M059J (cell line): Measurements from ENCODE around the gene TUBA8. TPM values are rescaled to one million over a fixed set of nuclear protein-coding genes. Genes with fewer than 3 reads are reported as not detected.
"Not testable (repeated sequence)": the region's sequence is repeated elsewhere in the genome, so short reads cannot be mapped to it uniquely, and the experiment has no call there.

Source experiments
- DNase-seq: peaks from one replicate; pipeline ENCODE4 v3.0.0-alpha.2; 2012; ENCODE audit warnings: low read depth
- total RNA-seq: library from RNA; depleted of rRNA; stranded (reverse); fragments of >200 nt; shearing (Covaris generic); gene quantifications from 2 replicates; pipeline ENCODE4 v1.2.3, GENCODE V29; 2014

The TUBA8 gene
- total RNA-seq, 1 experiment from 2014 or later = 1.3 TPM

- not testable (repeated sequence) for DNase-seq
Measured at GRCh38 chr22:18105981-18106380, 4.6 kb upstream of the TUBA8 start.

GRCh38 chr22:18106550-18107341 lies 3.9 kb upstream of the TUBA8 start:
- DNase-seq = not testable (repeated sequence)

GRCh38 chr22:18108187-18108586 lies 2.4 kb upstream of the TUBA8 start:
- DNase-seq = no peak

GRCh38 chr22:18109410-18110193 lies 1.0 kb upstream of the TUBA8 start:
- DNase-seq = no peak

DNA sequence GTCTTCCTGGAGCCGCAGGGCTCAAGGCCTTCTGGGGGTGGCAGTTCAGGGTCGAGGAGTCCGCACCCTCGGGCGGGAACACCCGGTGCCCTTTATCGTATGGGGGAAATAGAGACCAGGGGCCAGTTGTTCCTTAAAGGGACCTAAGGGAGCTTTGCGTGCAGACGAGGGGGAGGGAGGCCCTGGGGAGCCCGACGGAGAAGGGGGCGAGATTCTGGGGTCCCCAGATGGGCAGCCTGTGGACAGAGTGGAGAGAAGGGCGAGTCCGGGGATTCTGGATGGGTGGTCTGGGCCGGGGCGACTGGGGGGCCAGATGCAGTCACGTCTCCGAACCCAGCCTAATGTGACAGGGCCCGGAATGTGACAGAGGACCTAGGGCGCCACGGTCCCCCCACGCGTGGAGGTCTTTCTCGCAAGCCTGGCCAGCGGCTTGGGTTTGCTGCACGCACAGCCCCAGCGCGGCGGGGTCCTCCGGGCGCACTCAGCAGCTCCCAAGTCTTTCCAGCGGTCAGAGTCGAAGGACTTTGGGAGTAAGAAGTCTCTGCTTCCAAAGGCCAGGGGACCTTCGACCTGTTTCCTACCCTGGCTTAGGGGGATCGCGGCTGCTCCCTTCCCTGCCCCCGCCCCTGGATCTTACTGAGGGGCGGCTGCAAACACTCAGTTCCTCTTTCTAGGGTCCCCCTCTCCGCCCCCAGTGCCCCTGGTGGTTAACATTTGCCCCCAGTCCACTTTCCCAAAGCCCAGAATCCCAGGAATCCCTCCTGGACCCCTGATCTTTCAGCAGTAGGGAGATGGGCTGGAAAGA lies 547 bp downstream of the TUBA8 start:
- no peak for DNase-seq

GRCh38 chr22:18111759-18112330 lies 1.2 kb downstream of the TUBA8 start:
- DNase-seq = no peak

DNA sequence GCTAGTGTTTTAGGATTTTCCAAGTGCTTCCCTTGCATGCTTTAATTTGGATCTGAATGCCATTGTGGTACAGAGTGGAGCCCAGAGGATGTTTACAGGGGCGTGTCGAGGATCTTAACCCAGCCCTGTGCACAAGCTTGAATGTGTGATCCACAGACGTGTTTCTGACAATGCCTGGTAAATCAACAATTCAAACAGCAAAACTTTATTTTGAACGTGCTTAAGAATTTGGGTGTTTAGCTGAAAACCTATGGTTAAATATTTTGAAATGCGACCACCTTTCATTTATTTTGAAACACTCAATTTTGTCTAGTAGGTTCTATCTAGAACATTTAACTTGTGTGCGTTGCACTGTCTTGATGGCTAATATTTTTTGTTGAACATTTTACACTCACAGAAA lies 1.8 kb downstream of the TUBA8 start:
- DNase-seq = no peak

- DNase-seq = no peak
Measured at GRCh38 chr22:18113680-18114394, 3.2 kb downstream of the TUBA8 start.

DNA sequence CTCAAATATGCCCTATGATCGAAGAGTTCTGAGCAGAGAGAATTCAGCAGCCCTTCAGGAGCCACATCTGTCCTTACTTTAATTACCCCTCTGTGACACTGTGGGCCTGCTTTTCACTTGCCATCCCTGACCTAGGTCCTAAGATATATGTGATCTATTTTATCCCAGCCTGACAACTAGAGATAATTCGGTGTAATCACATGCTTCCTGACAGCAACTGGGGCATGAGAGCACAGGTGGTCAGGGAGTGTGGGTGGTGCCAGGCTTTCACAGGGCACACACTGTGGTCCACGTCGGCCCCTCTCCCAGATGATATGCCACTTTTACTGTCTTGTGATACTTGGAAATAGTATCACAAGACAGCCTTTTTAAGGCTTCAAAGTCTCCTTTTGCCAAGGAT lies 3.9 kb downstream of the TUBA8 start:
- DNase-seq = no peak

- no peak for DNase-seq
Measured at GRCh38 chr22:18114976-18115652, 4.5 kb downstream of the TUBA8 start.

GRCh38 chr22:18115906-18116371 lies 5.3 kb downstream of the TUBA8 start:
- no peak for DNase-seq

- no peak for DNase-seq
Measured at GRCh38 chr22:18116634-18117033, 6.0 kb downstream of the TUBA8 start.

DNA sequence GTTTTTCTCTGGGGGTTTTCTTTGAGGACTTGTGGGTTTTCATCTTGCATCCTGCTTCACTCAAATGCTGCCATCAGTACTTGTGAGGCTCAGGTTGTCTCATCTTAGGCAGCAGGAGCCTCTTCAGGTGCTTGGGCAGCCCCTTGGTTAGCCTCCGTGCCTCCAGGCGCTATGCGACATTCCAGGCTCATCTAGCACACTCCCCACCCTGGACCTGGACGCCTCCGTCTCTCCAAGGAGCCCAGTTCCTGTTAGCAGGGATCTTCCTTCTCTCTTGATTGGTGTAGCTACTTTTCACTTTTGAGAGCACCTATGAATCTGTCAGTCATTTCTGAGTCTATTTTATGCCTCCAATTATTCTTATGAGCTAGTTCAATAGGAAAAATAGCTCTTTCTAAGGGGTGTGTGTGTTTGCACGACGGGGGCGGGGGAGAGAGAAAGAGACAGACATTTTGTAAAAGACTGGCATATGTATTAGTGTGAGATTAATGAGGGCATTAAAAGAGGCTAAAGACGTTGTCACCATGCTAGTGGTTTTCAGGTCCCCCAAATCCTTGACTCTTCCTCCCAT lies 7.8 kb downstream of the TUBA8 start:
- DNase-seq = no peak

DNA sequence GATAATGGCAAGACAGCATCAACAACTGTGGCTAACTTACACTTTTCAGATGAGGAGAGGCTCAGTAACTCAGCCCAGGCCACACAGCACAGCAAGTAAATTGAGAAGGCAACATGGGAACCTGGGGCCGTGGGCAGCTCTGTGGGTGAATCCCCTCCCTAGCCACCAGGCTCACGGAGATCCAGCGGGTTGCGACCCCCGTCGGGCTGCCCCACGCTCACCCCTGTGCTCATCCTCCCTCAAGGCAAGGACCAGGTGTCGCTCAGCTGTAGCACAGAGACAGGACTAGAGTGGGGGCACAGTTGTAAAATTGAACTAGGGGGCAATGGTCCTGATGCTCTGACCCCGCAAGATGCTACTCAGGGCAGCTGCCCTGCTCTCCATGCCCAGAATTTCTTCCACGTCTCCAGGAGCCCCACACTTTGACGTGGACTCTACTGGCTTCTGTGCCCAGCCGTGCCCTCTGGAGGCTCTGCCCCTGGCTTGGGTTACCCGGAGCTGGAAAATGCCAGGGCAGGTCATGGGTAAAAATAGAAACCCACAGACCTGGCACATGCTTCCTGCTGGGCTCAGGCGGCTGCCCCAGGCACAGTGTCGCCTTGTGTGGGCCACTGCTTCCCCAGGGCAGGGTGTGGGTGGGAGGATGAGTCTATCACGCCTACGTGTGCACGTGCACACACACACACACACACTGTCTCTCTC lies 9.0 kb downstream of the TUBA8 start:
- DNase-seq = peak; percentile 73

DNA sequence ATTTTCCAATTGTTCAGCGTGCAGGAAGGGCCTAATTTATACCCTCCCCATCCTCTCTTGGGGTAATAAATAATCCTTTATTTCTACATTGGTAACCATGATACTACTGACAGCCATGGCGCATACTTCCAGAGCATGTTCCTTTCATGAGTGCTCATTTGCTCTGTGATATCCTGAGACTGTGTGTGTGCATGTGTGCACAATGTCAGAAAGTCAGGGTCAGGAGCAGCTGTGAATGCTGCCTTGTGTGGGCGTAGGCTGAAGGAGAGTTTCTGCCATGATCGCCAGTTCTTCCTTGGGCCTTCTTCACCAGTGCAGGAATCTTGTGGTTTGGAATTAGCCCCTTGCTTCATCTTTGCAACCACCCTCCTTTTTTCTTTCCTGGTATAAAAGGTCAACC lies 10.2 kb downstream of the TUBA8 start:
- no peak for DNase-seq

DNA sequence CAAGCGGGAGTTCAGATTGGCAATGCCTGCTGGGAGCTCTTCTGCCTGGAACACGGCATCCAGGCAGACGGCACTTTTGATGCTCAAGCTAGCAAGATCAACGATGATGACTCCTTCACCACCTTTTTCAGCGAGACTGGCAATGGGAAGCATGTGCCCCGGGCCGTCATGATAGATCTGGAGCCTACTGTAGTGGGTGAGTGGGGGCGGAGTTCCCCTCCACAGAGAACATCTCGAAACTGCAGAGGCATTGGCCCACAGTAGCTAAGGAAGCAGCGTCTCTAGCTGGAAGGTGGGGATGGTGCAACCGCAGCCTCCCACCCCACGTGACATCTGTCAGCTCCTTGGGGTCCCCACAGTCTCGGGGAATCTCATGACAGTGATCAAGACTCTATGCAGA lies 10.9 kb downstream of the TUBA8 start:
- DNase-seq = no peak

DNA sequence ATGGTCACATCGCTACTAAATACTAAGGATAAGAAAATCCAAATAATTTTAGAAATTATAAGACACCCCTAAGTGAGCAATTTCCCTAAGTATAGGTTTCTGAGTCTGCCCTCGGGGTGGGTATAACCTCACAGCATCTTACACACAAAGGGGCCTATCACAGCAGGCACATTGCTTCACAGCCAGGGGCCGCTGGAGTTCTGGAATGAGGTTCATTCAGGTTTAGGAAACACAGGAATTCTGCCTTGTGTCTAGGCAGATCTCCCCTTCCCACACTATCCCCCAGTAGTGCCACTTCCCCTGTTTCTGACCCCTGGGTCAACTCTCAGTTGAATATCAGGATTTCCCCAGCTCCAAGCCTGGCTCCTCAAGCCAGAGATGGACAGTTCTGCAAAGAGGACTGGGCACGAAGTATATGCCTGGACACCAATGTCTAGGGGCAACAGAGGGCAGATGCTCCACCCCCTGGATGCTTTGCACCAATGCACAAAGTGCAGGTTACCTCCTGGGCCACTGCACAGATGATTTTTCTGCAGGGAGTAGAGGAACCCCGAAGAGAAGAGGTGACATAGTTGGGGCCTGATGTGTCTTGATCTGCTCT lies 11.4 kb downstream of the TUBA8 start:
- no peak for DNase-seq

- DNase-seq = not testable (repeated sequence)
Measured at GRCh38 chr22:18123476-18124025, 12.9 kb downstream of the TUBA8 start.

DNA sequence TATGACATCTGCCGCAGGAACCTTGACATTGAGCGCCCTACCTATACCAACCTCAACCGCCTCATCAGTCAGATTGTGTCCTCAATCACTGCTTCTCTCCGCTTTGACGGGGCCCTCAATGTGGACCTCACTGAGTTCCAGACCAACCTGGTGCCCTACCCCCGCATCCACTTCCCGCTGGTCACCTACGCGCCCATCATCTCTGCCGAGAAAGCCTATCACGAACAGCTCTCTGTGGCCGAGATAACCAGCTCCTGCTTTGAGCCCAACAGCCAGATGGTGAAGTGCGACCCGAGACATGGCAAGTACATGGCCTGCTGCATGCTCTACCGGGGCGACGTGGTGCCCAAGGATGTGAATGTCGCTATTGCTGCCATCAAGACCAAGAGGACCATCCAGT lies 16.0 kb downstream of the TUBA8 start:
- no peak for DNase-seq
